B cell (primary cell): ENCODE data around the gene GABPB1. TPM values are rescaled to one million over a fixed set of nuclear protein-coding genes. Genes with fewer than 3 reads are reported as not detected.
"Not testable (repeated sequence)": the region's sequence is repeated elsewhere in the genome, so short reads cannot be mapped to it uniquely, and the experiment has no call there.

Experiments
- ATAC-seq: fragments of 200-7000 bp; cut with Tn5 transposase; one replicate; pipeline ENCODE4 v1.10.0; 2021; ENCODE audit warnings: low read depth, mild to moderate bottlenecking, moderate number of reproducible peaks, moderate library complexity
- CTCF ChIA-PET: fragments of 350-600 bp; sonication (Branson Sonifier 250); formaldehyde crosslinking; loops from one replicate; lab custom pipeline; 2021; ENCODE audit warnings: antibody characterized with exemption, inconsistent platforms; lab: Charles Lee
- POLR2A ChIA-PET: fragments of 350-600 bp; sonication (Branson Sonifier 250); formaldehyde crosslinking; loops from one replicate; lab custom pipeline; 2021; ENCODE audit warnings: antibody characterized with exemption; lab: Charles Lee
- DNase-seq: peaks from one replicate; pipeline ENCODE4 v3.0.0; 2013
- H2AFZ ChIP-seq: 2 replicates; pipeline ENCODE4 v1.6.1; 2012; ENCODE audit warnings: mild to moderate bottlenecking, low read depth, low read length; ENCODE audit not compliant: insufficient read depth, poor library complexity, severe bottlenecking
- H3K27ac ChIP-seq, 2 donors: 1 replicate in 1 of 2; 2 replicates in 1 of 2; pipeline ENCODE4 v1.5.1; 2012 to 2013; ENCODE audit warnings: low read length in 2 of 2, mild to moderate bottlenecking in 2 of 2, moderate library complexity in 1 of 2
- H3K27me3 ChIP-seq, 4 experiments: fragments of 200-600 bp in 1 of 4; sonication (generic) in 1 of 4; replicated peaks in 1 of 4; 1 replicate in 2 of 4; 2 replicates in 2 of 4; pipeline versions ENCODE4 v1.6.1 to v1.7.0; 2013 to 2016; ENCODE audit warnings: low read length in 3 of 4, mild to moderate bottlenecking in 2 of 4, mixed read lengths in 1 of 4, moderate library complexity in 1 of 4; ENCODE audit not compliant: insufficient read depth in 4 of 4, control insufficient read depth in 3 of 4; ENCODE audit errors: control extremely low read depth in 1 of 4
- H3K36me3 ChIP-seq, 2 experiments: replicated peaks in 1 of 2; 1 replicate in 1 of 2; 2 replicates in 1 of 2; pipeline versions ENCODE4 v1.6.1 to v1.7.1; 2013; ENCODE audit warnings: low read length in 1 of 2; ENCODE audit not compliant: insufficient read depth in 2 of 2, control insufficient read depth in 1 of 2; ENCODE audit errors: control extremely low read depth in 1 of 2, extremely low read depth in 1 of 2
- H3K4me1 ChIP-seq, 2 donors: fragments of 200-600 bp in 1 of 2; sonication (generic) in 1 of 2; 1 replicate in 1 of 2; 2 replicates in 1 of 2; pipeline versions ENCODE4 v1.5.1 to v1.6.1; 2013 to 2017; ENCODE audit warnings: low read length in 2 of 2; ENCODE audit not compliant: control insufficient read depth in 2 of 2, insufficient read depth in 2 of 2
- H3K4me2 ChIP-seq: replicated peaks from 2 replicates; pipeline ENCODE3; 2012; ENCODE audit warnings: mild to moderate bottlenecking, low read depth, low read length; ENCODE audit not compliant: poor library complexity, severe bottlenecking
- H3K4me3 ChIP-seq, 5 experiments: fragments of 200-600 bp in 1 of 5; sonication (generic) in 1 of 5; 1 replicate in 3 of 5; 2 replicates in 2 of 5; pipeline versions ENCODE4 v1.5.1 to v1.7.0; 2011 to 2016; ENCODE audit warnings: low read length in 4 of 5, mild to moderate bottlenecking in 4 of 5, low read depth in 2 of 5, control low read depth in 1 of 5, moderate library complexity in 1 of 5; ENCODE audit not compliant: insufficient read depth in 1 of 5; ENCODE audit errors: control extremely low read depth in 1 of 5, extremely low read depth in 1 of 5
- H3K79me2 ChIP-seq: fragments of 200-600 bp; sonication (generic); one replicate; pipeline ENCODE4 v1.6.0; 2016; ENCODE audit warnings: low read length; ENCODE audit not compliant: control insufficient read depth, insufficient read depth
- H3K9ac ChIP-seq: fragments of 200-600 bp; sonication (generic); 2 replicates; pipeline ENCODE4 v1.6.1; 2017; ENCODE audit warnings: mild to moderate bottlenecking, low read length, moderate library complexity
- H3K9me3 ChIP-seq, 3 donors: one replicate each; pipeline versions ENCODE4 v1.6.1 to v1.7.1; 2013; ENCODE audit warnings: low read length in 2 of 3; ENCODE audit not compliant: control insufficient read depth in 2 of 3, insufficient read depth in 1 of 3; ENCODE audit errors: control extremely low read depth in 1 of 3
- H4K20me1 ChIP-seq: 2 replicates; pipeline ENCODE4 v1.6.0; 2012; ENCODE audit warnings: mild to moderate bottlenecking, low read length; ENCODE audit not compliant: insufficient read depth, control insufficient read depth, poor library complexity, severe bottlenecking
- H3K27ac Mint-ChIP-seq: one replicate; pipeline ENCODE4 v1.8.0; 2021; ENCODE audit warnings: mixed read lengths
- H3K27me3 Mint-ChIP-seq: one replicate; pipeline ENCODE4 v1.8.0; 2021; ENCODE audit warnings: mixed read lengths
- H3K4me1 Mint-ChIP-seq: one replicate; pipeline ENCODE4 v1.8.0; 2021; ENCODE audit warnings: mixed read lengths
- H3K4me3 Mint-ChIP-seq: one replicate; pipeline ENCODE4 v1.8.0; 2021; ENCODE audit warnings: mixed read lengths
- H3K9me3 Mint-ChIP-seq: one replicate; pipeline ENCODE4 v1.8.0; 2022; ENCODE audit warnings: mixed read lengths; ENCODE audit not compliant: insufficient read depth
- CTCF ChIP-seq: fragments of 200-600 bp; IDR thresholded peaks from one replicate; pipeline ENCODE4 v1.8.0; 2022; ENCODE audit warnings: antibody characterized with exemption, mild to moderate bottlenecking
- EZH2 ChIP-seq: IDR thresholded peaks from 2 replicates; pipeline ENCODE4 v1.6.1; 2012; ENCODE audit warnings: borderline replicate concordance, low read depth, mild to moderate bottlenecking, moderate library complexity, low read length; ENCODE audit not compliant: insufficient read depth, poor library complexity, severe bottlenecking
- WGBS: methylation state at CpG from one replicate; pipeline ENCODE4 v1.1.5; 2013; ENCODE audit warnings: missing lambda C conversion rate; ENCODE audit not compliant: insufficient coverage; 5-methylcytosine and 5-hydroxymethylcytosine counted together
- intact Hi-C: fragments of 100-400 bp; cut with micrococcal nuclease; formaldehyde crosslinking; loops from one replicate; pipeline ENCODE4 v1.10.0; 2022
- polyA plus RNA-seq: library from polyadenylated mRNA; depleted of rRNA; stranded (reverse); fragments of >200 nt; gene quantifications from 2 replicates; pipeline ENCODE4 v1.2.3, GENCODE V29; 2012
- total RNA-seq, 2 donors: library from RNA; stranded (reverse); fragments of 120-200 nt in 1 of 2; gene quantifications; 1 replicate in 1 of 2; 2 replicates in 1 of 2; pipeline versions ENCODE4 v1.2.3 to v1.2.4, GENCODE V29; 2013 to 2022

The GABPB1 gene
- total and polyA plus RNA-seq, 2 donors (not counting 1 experiment from before 2014, with no cell fraction given) = 24.1 to 37.1 TPM

- Histone ChIP-seq H3K4me3 (no peak overlapping the region), H3K4me1 (peaks cover 0 to 4% of the 10 kb centered on the region in 2 donors), H3K27ac (no peak overlapping the region), H3K9ac (no peak overlapping the region), H3K27me3 (no peaks in the 10 kb centered on the region), H3K36me3 (no peaks in the 10 kb centered on the region), H3K9me3 (no peaks in the 10 kb centered on the region), H3K4me2 (no peak overlapping the region), H2AFZ (no peak overlapping the region), H3K79me2 (no peaks in the 10 kb centered on the region), H4K20me1 (no peaks in the 10 kb centered on the region)
- CTCF ChIA-PET = no interaction called here
- TF ChIP-seq CTCF (no peak), EZH2 (no peak)
- 100% methylated on average over 1 of the region's 1 CpG for WGBS
- ATAC-seq = no peak
- Mint-ChIP-seq H3K27ac (no peak overlapping the region), H3K4me1 (peaks cover 13% of the 10 kb centered on the region), H3K27me3 (no peaks in the 10 kb centered on the region), H3K4me3 (no peak overlapping the region), H3K9me3 (no peaks in the 10 kb centered on the region)
- POLR2A ChIA-PET = interaction anchor here (0.7 kb wide), 1 partner anchor 1583 kb away, joined by 7 read pairs; no protein-coding TSS in a partner anchor
- DNase-seq = no peak
- intact Hi-C loops = no loop called here
These were observed 23.8 kb upstream of the GABPB1 start for GRCh38 chr15:50378776-50379175.

- H3K27ac Mint-ChIP-seq = peak overlapping the region; percentile 78
- H3K4me3 Mint-ChIP-seq = peak overlapping the region; percentile 45
- peaks cover 13% of the 10 kb centered on the region for H3K4me1 Mint-ChIP-seq
- H3K79me2 ChIP-seq = no peaks in the 10 kb centered on the region
- ATAC-seq = peak; percentile 45
- no peak overlapping the region for H3K4me2 ChIP-seq
- H3K27me3 Mint-ChIP-seq = no peaks in the 10 kb centered on the region
- CTCF ChIA-PET = no interaction called here
- intact Hi-C loops = no loop called here
- no peaks in the 10 kb centered on the region for H4K20me1 ChIP-seq
- no peaks in the 10 kb centered on the region for H3K36me3 ChIP-seq
- WGBS = 76% methylated on average over 2 of the region's 3 CpGs
- TF ChIP-seq EZH2 (no peak), CTCF (no peak)
- no peak overlapping the region for H3K4me3 ChIP-seq
- peak; percentile 16 for DNase-seq
- H3K27ac ChIP-seq = no peak overlapping the region
- peaks cover 0 to 4% of the 10 kb centered on the region in 2 donors for H3K4me1 ChIP-seq
- H2AFZ ChIP-seq = peak overlapping the region; percentile 50
- H3K9ac ChIP-seq = no peak overlapping the region
- H3K9me3 ChIP-seq = no peaks in the 10 kb centered on the region
- no peaks in the 10 kb centered on the region for H3K9me3 Mint-ChIP-seq
- POLR2A ChIA-PET = interaction anchor here (0.7 kb wide), 1 partner anchor 1582 kb away, joined by 7 read pairs; no protein-coding TSS in a partner anchor
- H3K27me3 ChIP-seq = no peaks in the 10 kb centered on the region
These were observed 23.1 kb upstream of the GABPB1 start for GRCh38 chr15:50377867-50378751.

- H3K9me3 ChIP-seq, H3K27ac ChIP-seq, H3K4me1 ChIP-seq, H3K36me3 ChIP-seq, H3K27me3 ChIP-seq, H3K4me3 Mint-ChIP-seq, H3K4me3 ChIP-seq, H2AFZ ChIP-seq, H3K9ac ChIP-seq, H3K27me3 Mint-ChIP-seq, CTCF ChIA-PET, ATAC-seq, H3K4me2 ChIP-seq, H3K27ac Mint-ChIP-seq, H3K9me3 Mint-ChIP-seq, H4K20me1 ChIP-seq, DNase-seq, intact Hi-C loops: not testable (repeated sequence)
- 89% methylated on average over 6 of the region's 8 CpGs for WGBS
- H3K4me1 Mint-ChIP-seq = peaks cover 19% of the 10 kb centered on the region
- POLR2A ChIA-PET = interaction anchor here (0.8 kb wide), 1 partner anchor 9 kb away, joined by 4 read pairs; no protein-coding TSS in a partner anchor
- peaks cover 11% of the 10 kb centered on the region for H3K79me2 ChIP-seq
These were observed 14.6 kb upstream of the GABPB1 start for GRCh38 chr15:50369564-50369963.
